GM18861 (cell line): ENCODE measurements around the gene MRS2.
A peak's percentile ranks its signal among the peaks of the same experiment; 100 is the strongest.
"Not testable (repeated sequence)": the region's sequence is repeated elsewhere in the genome, so short reads cannot be mapped to it uniquely, and the experiment has no call there.

Experiments used
- ATAC-seq: cut with Tn5 transposase; IDR thresholded peaks from one replicate; pipeline ENCODE4 v1.9.1; 2021; ENCODE audit not compliant: unreplicated experiment

Gene MRS2

GRCh38 chr6:24402697-24403500 lies at the start of gene MRS2:
MRS2 (plus strand) TSS chr6:24402936; CDS start chr6:24403047, 111 bp downstream.
- ATAC-seq: peak; percentile 93

GRCh38 chr6:24353861-24354260 lies 48.9 kb upstream of the MRS2 start:
- no peak for ATAC-seq

- ATAC-seq: no peak
These were observed 47.3 kb upstream of the MRS2 start for GRCh38 chr6:24355393-24355792.

- no peak for ATAC-seq
These were observed 46.3 kb upstream of the MRS2 start for GRCh38 chr6:24356310-24356973.

- ATAC-seq: no peak
These were observed 45.2 kb upstream of the MRS2 start, which contains the start of gene DCDC2 for GRCh38 chr6:24357336-24358218. DCDC2 (minus strand) TSS chr6:24358059; CDS start chr6:24357750, 309 bp downstream.

- ATAC-seq: no peak
These were observed 44.4 kb upstream of the MRS2 start for GRCh38 chr6:24358219-24358821.

- ATAC-seq: peak; percentile 82
These were observed 42.9 kb upstream of the MRS2 start for GRCh38 chr6:24359640-24360454.

GRCh38 chr6:24362363-24362762 lies 40.4 kb upstream of the MRS2 start:
- not testable (repeated sequence) for ATAC-seq

GRCh38 chr6:24365103-24365633 lies 37.6 kb upstream of the MRS2 start:
- ATAC-seq: not testable (repeated sequence)

- no peak for ATAC-seq
These were observed 28.1 kb upstream of the MRS2 start for GRCh38 chr6:24374612-24375011.

GRCh38 chr6:24376871-24377270 lies 25.9 kb upstream of the MRS2 start:
- no peak for ATAC-seq

- peak; percentile 49 for ATAC-seq
These were observed 24.2 kb upstream of the MRS2 start for GRCh38 chr6:24378473-24379097.

GRCh38 chr6:24381476-24382219 lies 21.1 kb upstream of the MRS2 start:
- ATAC-seq: no peak

- ATAC-seq: no peak
These were observed 20.6 kb upstream of the MRS2 start for GRCh38 chr6:24382220-24382540.

GRCh38 chr6:24382891-24383494 lies 19.7 kb upstream of the MRS2 start:
- not testable (repeated sequence) for ATAC-seq

GRCh38 chr6:24384369-24385130 lies 18.2 kb upstream of the MRS2 start:
- ATAC-seq: not testable (repeated sequence)

GRCh38 chr6:24385536-24386269 lies 17.0 kb upstream of the MRS2 start:
- no peak for ATAC-seq
